Kidney glomerular epithelial cell (primary cell): ENCODE results near the gene ZNF219.
A peak's percentile ranks its signal among the peaks of the same experiment; 100 is the strongest.
"Not testable (repeated sequence)": the region's sequence is repeated elsewhere in the genome, so short reads cannot be mapped to it uniquely, and the experiment has no call there.

Experiments used
- DNase-seq: peaks from one replicate; lab custom pipeline; 2025; lab: John Stamatoyannopoulos, UW

The ZNF219 gene

GRCh38 chr14:21043974-21044618 lies 54.4 kb downstream of the ZNF219 start:
- no peak for DNase-seq

DNA sequence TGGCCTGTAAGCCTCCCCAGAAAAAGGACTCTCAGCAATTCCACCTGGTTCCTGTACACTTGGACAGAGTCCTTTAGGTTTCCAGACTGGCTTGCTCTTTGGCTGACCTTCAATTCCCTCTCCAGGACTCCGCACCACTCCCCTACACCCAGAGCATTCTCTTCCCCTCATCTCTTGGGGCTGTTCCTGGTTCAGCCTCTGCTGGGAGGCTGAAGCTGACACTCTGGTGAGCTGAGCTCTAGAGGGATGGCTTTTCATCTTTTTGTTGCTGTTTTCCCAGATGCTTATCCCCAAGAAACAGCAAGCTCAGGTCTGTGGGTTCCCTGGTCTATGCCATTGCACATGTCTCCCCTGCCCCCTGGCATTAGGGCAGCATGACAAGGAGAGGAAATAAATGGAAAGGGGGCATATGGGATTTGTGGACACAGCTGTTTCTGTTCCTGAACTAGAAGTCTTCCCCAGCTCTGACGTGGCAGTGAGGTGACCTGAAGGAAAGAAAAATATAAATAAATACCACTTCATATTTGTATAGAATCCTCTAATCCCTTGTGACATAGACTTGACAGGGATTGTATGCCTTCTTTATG lies 55.0 kb downstream of the ZNF219 start:
- no peak for DNase-seq

- DNase-seq, result no peak
These were observed 55.5 kb downstream of the ZNF219 start for GRCh38 chr14:21042918-21043317.

- peak; percentile 19 for DNase-seq
These were observed 56.6 kb downstream of the ZNF219 start, which contains the start of gene RNASE7 for GRCh38 chr14:21041676-21042433. RNASE7 (plus strand) TSS chr14:21042362; CDS start chr14:21042993, 631 bp downstream.

DNA sequence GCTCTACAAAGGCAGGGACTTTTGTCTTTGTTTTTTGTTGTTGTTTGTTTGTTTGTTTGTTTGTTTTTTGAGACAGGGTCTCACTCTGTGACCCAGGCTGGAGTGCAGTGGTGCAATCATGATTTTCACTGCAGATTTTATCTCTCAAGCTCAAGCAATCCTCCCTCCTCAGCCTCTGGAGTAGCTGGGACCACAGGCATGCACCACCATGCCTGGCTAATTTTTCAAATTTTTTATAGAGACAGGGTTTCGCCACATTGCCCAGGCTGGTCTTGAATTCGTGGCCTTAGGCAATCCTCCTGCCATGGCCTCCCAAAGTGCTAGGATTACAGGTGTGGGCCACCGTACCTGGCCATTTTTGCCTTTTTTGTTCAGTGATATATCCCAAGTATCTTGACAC lies 57.5 kb downstream of the ZNF219 start:
- DNase-seq, result not testable (repeated sequence)

DNA sequence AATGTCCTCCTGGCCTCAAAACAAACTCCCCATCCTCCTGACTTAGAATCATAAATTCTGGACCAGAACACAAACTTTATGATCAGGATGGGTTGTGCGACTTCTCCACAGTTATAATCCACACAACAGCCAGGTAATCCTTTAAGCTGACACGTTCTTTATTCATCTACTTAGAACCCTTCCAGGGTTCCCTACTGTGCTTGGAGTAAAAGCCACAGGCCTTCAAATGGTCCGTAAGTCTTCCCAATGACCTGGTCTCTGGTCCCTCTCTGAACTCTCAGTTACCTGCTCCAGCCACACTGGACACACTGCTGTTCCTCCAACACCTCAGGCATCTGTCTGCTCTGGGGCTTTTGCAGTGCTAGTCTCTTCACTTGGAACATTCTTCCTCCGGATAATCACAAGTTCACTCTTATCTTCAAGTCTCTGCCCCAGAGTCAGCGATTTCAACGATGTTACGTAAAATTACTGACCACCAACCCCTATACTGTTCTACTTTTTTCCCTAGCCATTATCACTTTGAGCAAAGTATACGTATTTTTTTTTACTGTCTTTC lies 58.0 kb downstream of the ZNF219 start:
- DNase-seq, result no peak
